SK-N-DZ (cell line): Measurements from ENCODE around the gene CCDC32. TPM values are rescaled to one million over a fixed set of nuclear protein-coding genes. Genes with fewer than 3 reads are reported as not detected.
"Not testable (repeated sequence)": the region's sequence is repeated elsewhere in the genome, so short reads cannot be mapped to it uniquely, and the experiment has no call there.

ENCODE experiments used
- DNase-seq: peaks from one replicate; pipeline ENCODE4 v3.0.0-alpha.2; 2015; ENCODE audit warnings: low spot score
- polyA plus RNA-seq, 2 experiments: library from polyadenylated mRNA; depleted of rRNA; stranded (reverse); fragments of >200 nt; gene quantifications; 2 replicates each; pipeline ENCODE4 v1.2.3, GENCODE V29; 2014

The CCDC32 gene
- 10.5 and 12.5 TPM in 2 replicates for polyA plus RNA-seq (2014; cell fraction: cytosol; rRNA removed)
- polyA plus RNA-seq (2014; cell fraction: nucleus; rRNA removed) = 10.4 and 11.5 TPM in 2 replicates

- DNase-seq = peak; percentile 99
Observed at GRCh38 chr15:40564591-40565332, at the start of gene CCDC32. TSS of gene CCDC32 (minus strand) at chr15:40565042. CDS start at chr15:40563015, 2,027 bp downstream.

DNA sequence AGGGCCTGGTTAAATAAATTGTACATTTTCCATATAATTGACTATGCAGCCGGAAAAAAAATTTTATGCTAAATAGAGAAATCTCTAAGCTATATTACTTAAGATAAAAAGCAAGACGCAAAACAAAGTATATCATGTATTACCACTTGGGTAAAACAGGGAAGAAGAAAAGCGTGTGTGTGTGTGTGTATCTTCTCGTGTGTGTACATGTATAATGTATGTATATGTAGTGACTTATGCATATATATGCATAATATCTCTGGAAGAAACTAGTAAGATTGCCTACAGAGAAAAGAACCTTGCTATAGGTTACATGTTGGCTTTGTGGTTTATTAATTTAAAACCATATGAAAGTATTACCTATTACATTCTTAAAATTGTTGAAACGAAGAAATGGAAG, 48.2 kb upstream of the CCDC32 start:
- DNase-seq = no peak

GRCh38 chr15:40603935-40604334, 39.1 kb upstream of the CCDC32 start:
- DNase-seq = no peak

- no peak for DNase-seq
Observed at GRCh38 chr15:40600956-40601355, 36.1 kb upstream of the CCDC32 start.

- DNase-seq = no peak
Observed at GRCh38 chr15:40598672-40599071, 33.8 kb upstream of the CCDC32 start.

- no peak for DNase-seq
Observed at GRCh38 chr15:40598126-40598525, 33.3 kb upstream of the CCDC32 start.

- DNase-seq = no peak
Observed at GRCh38 chr15:40597024-40597423, 32.2 kb upstream of the CCDC32 start.

- DNase-seq = no peak
Observed at GRCh38 chr15:40595773-40596172, 30.9 kb upstream of the CCDC32 start.

DNA sequence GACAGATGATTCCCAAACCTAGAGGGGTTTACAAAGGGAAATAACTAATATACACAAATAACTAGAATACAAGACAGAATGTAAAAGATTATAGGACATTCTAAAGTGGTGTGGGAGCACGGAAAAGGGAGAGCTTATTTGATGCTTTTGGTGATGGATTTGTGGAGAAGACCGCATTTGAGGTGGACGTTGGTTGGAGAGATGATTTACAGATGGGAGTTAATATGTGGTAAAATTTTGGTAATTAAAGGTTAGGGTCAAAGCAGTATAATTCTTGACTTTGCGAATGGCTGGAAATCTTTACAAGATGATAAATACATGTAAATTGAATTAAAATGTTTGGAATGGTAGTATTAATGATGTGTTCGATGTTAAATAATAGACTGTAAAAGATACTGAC, 30.4 kb upstream of the CCDC32 start:
- no peak for DNase-seq

DNA sequence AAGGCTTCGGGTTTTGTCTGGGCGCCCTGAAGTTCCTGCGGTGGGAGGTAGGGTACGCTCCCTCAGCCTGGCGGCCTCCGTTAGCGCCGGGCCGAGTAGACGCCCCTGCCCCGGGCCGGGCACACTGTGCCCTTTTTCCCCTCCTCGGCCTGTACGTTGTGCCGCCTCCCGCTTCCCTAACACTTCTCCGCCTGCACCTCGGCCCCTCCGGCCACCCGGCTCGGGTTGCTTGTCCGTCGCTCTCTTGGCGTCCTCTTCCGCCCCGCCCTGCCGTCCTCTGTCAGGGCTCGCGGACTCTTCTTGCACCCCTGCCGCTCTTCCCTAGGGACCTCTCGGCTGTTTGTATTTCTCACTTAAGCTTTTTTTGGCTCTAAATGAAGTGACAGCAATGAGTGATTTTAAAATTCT, 29.6 kb upstream of the CCDC32 start:
- DNase-seq = peak; percentile 74

GRCh38 chr15:40593588-40594428, 29.0 kb upstream of the CCDC32 start, which contains the start of gene KNL1:
TSS of gene KNL1 (plus strand) at chr15:40594249. CDS start at chr15:40602932, 8,683 bp downstream.
- peak; percentile 97 for DNase-seq

- DNase-seq = no peak
Observed at GRCh38 chr15:40593165-40593564, 28.3 kb upstream of the CCDC32 start.

DNA sequence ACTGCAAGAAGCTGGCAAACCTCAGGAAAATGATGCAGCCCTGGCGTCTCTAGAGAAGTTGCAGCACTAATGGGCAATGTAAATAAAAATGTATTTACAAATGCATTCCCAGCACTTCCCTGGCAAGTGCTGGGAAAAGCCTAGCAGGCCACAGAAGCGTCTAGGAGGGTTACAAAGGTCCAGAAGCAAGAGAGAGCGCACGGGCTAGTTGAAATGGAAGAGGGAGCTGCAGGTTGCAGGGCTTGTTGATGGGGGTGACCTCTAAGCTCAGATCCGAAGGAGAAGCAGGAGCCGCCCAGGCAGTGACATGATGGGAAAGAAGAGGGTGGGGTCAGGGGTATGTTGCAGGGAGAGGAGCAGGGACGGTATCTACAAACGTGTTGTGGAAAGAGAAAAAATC, 26.5 kb upstream of the CCDC32 start:
- DNase-seq = peak; percentile 50

GRCh38 chr15:40590667-40591050, 25.8 kb upstream of the CCDC32 start:
- DNase-seq = peak; percentile 22

GRCh38 chr15:40584191-40584590, 19.3 kb upstream of the CCDC32 start:
- DNase-seq = no peak

- no peak for DNase-seq
Observed at GRCh38 chr15:40582726-40583246, 17.9 kb upstream of the CCDC32 start.

DNA sequence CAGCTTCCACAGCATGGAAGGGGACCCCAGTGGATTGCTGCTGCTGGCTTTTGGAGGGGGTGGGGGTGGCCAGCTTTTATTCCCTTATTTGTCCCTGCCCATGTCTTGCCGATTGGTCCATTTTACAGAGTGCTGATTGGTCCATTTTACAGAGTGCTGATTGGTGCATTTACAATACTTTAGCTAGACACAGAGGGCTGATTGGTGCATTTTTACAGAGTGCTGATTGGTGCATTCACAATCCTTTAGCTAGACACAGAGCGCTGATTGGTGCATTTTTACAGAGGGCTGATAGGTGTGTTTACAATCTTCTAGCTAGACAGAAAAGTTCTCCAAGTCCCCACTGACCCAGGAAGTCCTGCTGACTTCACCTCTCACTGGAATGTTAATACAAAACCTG, 17.0 kb upstream of the CCDC32 start:
- DNase-seq = not testable (repeated sequence)

GRCh38 chr15:40578892-40579291, 14.1 kb upstream of the CCDC32 start:
- no peak for DNase-seq

GRCh38 chr15:40576914-40577313, 12.1 kb upstream of the CCDC32 start:
- not testable (repeated sequence) for DNase-seq

GRCh38 chr15:40575113-40575512, 10.3 kb upstream of the CCDC32 start:
- no peak for DNase-seq

DNA sequence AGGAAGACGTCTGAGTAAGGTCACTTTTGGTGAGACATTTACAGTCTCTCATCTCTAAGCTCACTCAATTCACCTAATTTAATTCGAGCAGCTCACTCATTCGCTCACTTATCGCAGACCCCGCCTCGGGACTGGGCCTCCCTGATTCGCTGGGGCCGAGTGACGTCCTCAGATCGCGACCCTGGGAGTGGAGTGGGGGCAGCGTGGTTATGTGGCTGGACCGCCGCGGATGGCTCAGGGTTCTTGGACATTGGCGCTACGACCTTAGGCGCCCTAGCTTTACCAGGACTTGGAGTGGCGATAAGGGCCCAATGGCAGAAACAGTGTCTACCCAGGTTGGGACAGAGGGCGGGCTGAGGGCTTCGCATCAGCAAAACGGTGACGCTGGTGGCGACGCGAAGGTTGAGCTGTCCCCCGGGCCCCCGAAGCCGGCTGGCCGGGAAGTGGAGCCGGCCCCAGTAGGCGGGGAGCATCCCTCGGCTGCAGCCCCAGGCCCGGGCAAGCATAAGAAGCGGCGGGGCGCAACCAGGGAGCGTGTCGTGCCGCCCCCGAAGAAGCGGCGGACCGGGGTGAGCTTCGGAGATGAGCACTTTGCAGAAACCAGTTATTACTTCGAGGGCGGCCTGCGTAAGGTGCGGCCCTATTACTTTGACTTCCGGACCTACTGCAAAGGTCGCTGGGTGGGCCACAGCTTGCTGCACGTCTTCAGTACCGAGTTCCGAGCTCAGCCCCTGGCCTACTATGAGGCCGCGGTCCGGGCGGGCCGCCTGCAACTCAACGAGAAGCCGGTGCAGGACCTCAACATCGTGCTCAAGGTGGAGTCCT, 4.5 kb upstream of the CCDC32 start, which contains the start of gene RPUSD2:
RPUSD2 (plus strand) TSS at position 171 of the 825 bp plus-strand sequence; CDS start at position 210, 39 bp downstream.
- DNase-seq = peak; percentile 92
